ENCODE results near the gene DNAI2. TPM values are rescaled to one million over a fixed set of nuclear protein-coding genes. Genes with fewer than 3 reads are reported as not detected.

The DNAI2 gene
- total RNA-seq, 1 donor from 2014 or later, result 0.21 TPM

DNA sequence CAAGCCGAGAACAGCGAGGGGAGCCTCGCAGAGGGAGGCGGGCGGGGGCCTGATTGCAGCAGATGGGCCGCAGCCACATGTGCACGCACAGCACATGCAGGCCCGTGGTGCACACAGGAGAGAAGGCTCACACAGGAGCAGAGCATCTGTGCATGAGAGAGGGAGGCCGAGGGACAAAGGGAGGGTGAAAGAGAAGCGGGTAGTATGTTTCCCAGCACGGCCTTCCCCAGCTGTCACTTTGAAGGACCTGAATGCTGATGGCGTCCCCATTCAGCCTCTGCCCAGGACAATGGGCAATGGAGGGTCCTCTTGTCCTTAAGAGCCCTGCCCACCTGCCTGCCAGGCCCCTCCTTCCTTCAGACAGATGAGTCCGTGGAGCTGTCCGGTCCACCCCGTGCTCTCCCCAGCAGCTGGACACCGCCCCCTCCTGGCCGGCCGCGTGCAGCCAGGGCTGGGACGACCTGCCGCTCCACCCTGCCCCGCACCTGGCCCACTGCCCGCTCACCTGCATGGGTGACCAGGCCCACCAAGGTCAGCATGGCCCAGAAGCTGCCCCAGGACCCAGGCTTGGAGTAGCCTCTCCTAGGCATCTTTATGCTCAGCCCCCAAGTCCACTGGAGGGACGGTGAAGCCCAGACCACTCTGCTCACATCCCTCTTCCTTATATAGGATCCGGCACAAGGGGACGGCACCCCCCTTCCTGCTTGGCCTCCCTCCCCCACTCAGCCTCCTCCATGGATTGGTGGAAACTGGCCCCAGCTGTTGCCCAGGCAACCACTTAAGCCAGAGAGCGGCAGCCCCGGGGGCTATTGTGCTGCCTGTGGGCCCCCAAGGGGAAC is 87.4 kb downstream of the DNAI2 start, which contains the start of gene BTBD17:
BTBD17 (minus strand) TSS at position 639 of the 839 bp plus-strand sequence; CDS start at position 590, 49 bp downstream.
- DNase-seq, result peak; percentile 55

DNA sequence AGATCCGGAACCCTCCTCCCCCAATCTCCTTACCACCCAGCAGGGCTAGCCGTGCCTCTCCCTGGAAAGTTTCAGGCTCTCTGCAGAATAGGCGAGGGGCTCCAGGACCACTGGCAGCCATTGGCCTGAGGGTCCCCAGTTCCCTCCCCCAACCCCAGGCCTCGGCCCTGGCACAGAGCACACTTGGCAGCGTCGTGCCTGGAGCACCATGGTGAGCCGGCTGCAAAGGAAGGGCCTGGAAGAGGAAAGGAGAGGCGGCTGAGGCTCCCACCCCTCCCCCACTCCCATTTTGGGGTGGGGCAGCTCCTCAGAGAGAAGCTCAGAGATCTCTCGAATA is 88.0 kb downstream of the DNAI2 start:
- DNase-seq, result no peak

DNA sequence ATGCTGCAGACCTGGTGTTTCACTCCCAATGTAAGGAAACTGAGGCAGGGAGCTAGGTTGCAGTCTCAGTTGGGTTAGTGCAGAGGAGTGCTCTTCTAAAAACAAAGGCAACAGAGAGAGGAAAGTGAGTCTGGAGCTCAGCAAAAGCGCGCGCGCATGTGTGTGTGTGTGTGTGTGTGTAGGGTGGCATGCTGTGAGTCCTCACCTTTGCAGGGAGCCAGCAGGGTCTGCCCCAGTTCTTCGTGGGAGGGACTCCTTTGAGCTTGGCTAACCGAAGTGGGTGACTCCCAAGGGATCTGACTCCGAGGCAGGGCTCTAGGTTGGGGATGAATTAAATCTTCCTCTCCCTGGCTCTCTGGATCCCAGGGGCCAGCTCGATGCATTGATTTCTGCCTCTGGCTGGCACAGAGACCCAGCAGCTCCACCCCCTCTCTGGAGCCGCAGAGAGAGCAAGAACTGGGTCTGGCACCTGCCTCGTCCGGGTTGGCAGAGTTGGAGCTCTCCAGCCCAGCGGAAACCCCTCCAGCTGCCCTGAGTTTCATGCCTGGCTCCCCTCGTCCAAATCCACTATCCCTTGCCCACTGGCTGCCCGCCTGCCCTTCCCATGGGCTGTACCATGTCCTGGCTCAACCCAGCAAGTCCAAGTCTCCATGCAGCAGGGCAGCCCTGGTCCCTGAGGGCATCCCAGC is 88.9 kb downstream of the DNAI2 start:
- peak; percentile 87 for DNase-seq

Other genes with a start within 250 kb of the DNAI2 start
- gene RPL38, start 70.6 kb upstream of the DNAI2 start, total RNA-seq, result 722 TPM
- 39.2 TPM for gene TTYH2, start 60.7 kb upstream of the DNAI2 start, total RNA-seq
- 2.5 TPM for gene KIF19, start 52.0 kb downstream of the DNAI2 start, total RNA-seq
- 0.72 TPM for gene BTBD17, start 87.6 kb downstream of the DNAI2 start, total RNA-seq
- not detected for gene GPR142, start 93.3 kb downstream of the DNAI2 start, total RNA-seq
- 66.4 TPM for gene GPRC5C, start 157.9 kb downstream of the DNAI2 start, total RNA-seq
- gene CD300A, start 192.4 kb downstream of the DNAI2 start, total RNA-seq, result 3.0 TPM